Embryonic facial prominence (tissue), 1 donor: Measurements from ENCODE around the gene MVB12A.

Experiments used
- DNase-seq: peaks from one replicate; pipeline ENCODE4 v3.0.0-alpha.2; 2016; ENCODE audit errors: extremely low spot score

The MVB12A gene

DNA sequence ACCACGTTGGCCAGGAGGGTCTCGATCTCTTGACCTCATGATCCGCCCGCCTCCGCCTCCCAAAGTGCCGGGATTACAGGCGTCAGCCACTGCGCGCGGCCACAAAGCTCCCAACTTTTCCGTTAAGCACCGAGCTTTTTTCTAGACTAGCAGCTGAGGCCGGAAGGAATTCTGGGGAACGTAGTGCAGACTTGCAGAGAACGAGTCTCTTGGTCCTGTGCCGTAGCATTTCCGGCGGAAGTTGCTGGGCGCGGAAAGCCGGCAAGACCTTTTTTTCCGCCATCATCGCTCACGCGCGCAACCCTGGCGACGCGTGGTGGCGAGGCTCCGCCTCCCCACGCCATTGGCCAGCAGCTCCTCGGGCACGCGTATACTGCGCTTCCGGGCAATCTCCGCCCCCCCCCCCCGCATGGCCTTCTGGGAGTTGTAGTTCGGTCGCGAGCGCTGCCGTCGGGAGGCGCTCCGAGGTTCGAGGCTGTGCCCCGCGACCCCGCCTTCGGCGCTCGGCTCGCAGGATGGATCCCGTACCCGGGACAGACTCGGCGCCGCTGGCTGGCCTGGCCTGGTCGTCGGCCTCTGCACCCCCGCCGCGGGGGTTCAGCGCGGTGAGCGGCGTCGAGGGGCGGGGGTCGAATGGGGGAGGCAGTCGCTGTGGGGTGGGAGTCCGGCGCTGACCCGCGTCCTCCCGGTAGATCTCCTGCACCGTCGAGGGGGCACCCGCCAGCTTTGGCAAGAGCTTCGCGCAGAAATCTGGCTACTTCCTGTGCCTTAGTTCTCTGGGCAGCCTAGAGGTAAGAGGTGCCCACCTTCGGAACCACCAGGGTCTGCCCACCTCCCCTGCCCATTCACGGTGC, at the start of gene MVB12A:
Gene MVB12A, plus strand, starts transcription at position 427 of the 854 bp plus-strand sequence. Its CDS starts 89 bp downstream, at position 516.
- peak; percentile 96 for DNase-seq

GRCh38 chr19:17376935-17377600, 42.8 kb upstream of the MVB12A start, which contains the start of gene PLVAP:
PLVAP (minus strand) TSS chr19:17377342; CDS start chr19:17377288, 54 bp downstream.
- no peak for DNase-seq

GRCh38 chr19:17378271-17378670, 41.6 kb upstream of the MVB12A start:
- DNase-seq, result no peak

- DNase-seq, result no peak
Observed at GRCh38 chr19:17379221-17379631, 40.6 kb upstream of the MVB12A start.

DNA sequence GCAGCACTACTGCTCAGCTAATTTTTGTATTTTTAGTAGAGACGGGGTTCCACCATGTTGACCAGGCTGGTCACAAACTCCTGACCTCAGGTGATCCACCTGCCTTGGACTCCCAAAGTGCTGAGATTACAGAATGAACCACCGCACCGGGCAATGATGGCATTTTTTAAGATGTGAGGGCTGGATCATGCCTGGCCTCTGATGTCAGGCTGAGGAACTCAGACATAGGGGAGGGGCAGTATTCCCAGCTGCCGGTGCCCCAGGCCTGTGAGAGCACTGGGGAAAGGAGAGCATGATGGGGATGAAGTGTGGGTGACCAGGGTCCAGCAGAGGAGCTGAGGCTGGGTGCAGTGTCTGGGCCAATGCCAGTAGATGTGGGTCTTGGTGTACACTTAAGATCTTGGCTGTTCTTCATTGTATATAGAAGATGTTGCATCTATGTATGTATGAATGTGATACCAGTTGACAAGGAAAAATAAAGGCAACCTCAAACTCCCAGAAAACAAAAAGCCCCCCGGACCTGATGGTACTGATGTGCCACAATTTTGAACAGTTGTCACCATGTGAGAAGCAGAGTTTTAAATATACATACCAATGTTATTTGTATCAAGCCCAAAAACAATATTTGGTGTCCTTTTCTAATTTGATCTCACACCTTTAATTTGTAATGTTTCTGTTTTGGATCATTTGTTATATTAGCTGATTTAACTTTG, 39.3 kb upstream of the MVB12A start:
- no peak for DNase-seq

- no peak for DNase-seq
Observed at GRCh38 chr19:17385878-17386611, 33.8 kb upstream of the MVB12A start.

DNA sequence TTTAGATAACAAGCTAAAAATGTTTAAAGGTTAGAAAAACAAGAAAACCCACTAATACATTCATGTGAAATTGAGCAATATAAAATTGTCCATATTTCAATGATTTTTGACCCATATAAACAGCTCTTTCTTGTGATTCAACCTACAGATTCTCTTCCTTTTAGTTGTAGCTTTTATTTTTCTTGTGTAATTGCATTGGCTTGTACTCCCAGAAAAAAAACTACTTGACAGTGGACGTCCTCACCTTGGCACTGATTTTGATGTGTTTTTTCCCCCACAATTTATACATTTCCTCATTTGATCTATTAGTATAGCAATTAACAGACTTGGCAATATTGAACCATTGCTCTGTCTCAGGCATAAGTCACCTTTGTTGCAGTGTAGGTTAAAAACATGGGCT, 30.6 kb upstream of the MVB12A start:
- no peak for DNase-seq

DNA sequence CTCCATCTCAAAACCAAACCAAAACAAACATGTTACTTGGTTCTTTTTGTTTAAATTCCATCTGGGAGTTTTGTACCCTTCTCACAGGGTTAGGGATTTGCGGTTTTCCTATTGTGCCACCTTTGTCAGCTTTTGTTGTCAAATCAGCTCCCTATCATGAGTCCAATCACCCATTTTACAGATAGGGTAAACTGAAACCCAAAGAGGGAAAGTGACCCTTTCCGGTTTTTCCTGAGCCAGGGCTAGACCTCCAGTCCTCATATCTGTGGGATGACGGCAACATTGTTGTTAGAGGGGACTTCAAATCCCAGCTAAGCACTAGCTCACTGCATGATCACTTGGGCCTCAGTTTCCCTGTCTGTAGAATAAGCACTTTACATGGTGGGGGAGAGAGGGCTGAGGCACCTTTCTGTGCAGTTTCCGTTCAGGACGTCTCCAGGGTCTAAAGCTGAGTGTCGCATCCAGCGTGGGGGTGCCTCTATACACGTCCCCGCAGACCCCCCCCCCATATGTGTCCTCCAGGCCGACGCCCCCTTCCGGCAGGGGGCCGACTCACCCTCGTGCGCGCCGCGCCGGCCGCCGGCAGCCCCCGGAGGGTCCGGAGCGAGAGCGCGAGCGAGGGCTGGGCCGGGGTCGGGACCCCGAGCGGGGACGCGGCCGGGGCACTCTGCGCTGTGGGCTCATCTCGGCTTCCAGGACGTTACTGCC, 29.7 kb upstream of the MVB12A start:
- no peak for DNase-seq

DNA sequence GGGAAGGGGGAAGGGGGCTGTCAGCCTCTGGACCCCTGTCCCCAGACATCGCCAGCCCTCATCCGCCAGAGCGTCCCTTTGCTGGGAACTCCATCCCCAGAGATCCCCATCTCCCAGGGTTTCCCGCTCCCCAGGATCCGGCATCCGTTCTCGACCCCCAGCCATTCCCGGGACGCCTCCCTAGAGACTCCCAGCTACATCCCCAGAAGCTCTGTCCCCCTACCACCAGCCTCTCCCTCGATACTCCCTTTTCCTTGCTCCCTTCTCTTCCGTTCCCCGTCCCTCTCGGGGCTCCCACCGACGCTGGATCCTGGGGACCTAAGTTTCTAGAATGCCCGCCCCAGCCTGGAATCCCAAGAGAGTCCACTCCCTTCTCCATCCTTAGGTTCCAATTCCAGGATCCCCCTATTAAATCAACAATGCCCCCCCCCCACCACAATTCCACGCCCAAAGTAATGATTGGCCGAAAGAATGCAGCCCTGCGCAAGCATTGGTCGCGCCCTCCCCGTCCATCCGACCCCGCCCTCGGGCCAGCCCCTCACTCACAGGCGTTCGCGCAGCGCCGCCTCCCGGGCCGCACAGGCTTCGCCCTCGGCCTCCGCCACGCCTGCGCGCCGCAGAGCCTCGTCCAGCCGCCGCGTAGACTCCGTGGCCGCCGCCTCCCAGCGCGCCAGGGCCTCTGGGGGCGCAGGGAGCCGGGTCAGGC, 29.0 kb upstream of the MVB12A start:
- DNase-seq, result peak; percentile 59

DNA sequence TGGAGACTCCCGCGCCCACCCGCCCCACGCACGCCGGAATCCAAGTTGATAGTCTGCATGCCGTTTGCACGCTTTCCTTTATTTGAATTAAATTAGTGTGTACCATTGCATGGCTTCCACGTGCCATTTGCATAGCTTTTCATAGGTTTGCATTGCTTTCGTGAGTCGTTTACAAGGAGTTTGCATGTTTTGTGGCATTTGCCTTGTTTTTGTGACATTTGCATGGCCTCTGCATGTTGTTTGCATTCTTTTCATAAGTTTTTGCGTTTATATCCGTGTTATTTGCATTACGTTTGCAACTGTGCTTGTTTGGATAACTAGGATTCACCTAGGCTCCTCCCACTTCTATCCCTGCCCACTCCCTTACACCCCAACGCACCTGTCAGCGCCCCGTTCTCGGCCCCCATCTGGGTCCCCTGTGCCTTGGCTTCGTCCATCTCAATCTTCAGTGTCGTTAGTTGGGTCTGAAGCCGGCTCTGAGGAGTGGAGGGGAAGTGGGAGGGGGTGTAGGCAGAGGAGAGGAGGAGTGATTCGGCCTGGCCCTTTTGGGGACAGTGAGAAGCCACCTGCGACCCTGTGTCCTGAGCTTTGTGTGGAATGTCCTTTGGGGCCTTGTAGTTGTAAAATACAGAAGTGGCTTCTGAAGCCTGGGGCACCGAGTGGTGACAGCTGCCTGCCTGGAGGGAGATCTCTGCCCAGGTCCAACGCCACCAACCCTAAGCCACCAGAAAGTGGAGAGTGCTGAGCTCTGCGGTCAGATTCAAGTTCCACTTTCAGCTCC, 28.3 kb upstream of the MVB12A start:
- no peak for DNase-seq

DNA sequence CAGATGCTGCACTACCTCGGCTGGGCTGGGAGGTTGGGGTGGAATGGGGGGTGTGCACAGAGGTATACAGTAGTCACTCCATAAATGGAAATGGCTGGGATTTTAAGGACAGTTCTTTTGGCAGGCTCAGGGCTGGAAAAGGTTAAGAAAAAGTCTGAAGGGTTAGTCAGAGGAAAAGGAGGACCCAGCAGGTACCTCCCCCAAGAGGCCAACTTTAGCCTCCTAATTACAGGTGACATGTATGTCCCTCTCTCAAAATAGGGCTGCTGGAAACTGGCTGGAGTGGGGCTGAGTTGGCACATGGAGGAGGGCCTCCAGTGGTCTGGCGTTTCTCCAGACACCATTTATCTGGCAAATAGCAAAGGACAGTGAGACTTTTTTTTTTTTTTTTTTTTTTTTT, 26.8 kb upstream of the MVB12A start:
- DNase-seq, result no peak

DNA sequence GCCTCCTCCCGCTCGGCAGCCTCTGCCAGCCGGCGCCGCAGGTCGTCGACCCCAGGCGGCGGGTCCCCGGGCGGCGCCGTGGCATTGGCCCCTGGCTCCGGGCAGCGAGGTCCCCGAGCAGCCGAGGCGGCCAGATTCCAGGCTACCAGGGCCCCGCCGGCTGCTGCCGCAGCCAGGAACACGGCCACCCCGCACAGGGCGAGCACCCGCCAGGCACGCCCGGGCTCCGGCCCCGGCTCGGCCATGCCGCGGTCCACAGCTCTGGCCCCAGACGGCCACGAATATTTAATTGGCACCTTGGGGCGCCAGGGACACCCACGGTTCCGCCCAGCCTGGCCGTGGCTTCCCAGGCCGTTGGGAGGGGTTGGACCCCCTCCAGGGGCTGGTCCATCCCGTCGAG, 25.9 kb upstream of the MVB12A start, which contains the start of gene CCDC194:
Gene CCDC194, minus strand, starts transcription at position 283 of the 400 bp plus-strand sequence. Its CDS starts 38 bp downstream, at position 245.
- no peak for DNase-seq

DNA sequence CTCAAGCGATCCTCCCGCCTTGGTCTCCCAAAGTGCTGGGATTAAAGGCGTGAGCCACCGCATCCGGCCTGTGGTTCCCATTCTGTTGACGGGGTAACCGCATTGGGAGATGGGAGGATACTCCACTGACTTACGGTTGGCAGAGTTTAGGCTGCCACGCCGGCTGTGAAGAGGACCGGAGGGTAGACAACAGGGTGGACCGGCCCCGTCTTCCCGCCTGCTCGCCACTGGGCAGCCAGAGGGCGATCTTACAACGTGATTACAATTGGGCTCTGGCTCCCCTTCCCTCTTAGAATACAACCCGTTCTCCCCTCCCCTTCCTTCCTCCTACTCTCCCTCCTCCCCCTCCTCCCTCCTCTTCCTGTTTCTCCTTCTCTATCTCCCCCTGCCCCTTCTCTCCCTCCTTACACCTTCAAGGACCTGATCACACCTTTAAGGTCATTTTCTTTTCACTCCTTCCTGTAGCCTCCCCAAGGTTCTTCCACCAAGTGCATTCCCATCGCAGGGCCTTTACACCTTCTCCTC, 24.9 kb upstream of the MVB12A start:
- no peak for DNase-seq

DNA sequence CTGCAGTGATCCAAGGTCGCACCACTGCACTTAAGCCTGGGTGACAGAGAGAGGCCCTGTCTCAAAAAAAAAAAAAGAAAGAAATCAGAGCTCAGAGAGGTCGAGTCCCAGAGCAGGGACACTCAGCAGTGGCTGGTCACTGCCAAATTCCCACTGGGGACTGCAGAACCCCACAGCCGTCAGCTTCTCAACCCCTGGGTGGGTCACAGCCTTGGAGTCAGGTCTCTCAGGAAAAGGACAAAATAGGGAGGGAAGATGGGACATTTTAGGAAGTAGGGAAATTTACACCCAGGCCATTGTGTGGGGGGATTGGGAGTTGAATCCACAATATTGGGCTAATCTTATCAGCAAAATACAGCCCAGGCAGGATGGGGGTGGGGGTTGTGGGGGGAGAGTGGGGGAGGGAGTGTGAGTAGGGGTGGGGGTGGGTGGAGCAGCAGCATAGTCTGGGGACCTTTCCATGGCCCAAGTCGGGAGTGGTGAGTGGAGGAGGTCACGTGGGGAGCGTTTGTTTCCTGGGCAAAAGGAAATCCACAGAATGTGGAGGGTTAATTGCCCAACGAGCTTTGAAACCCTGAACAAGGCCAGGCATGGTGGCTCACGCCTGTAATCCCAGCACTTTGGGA, 20.8 kb upstream of the MVB12A start:
- no peak for DNase-seq

- no peak for DNase-seq
Observed at GRCh38 chr19:17401628-17402027, 18.2 kb upstream of the MVB12A start.

GRCh38 chr19:17402982-17403855, 16.6 kb upstream of the MVB12A start:
- no peak for DNase-seq

- DNase-seq, result no peak
Observed at GRCh38 chr19:17404015-17404414, 15.8 kb upstream of the MVB12A start.
